Measurements from ENCODE around the gene CHD1L. TPM values are rescaled to one million over a fixed set of nuclear protein-coding genes. Genes with fewer than 3 reads are reported as not detected.

CHD1L gene
- total and polyA plus RNA-seq, 9 donors: 8.5 to 30.9 (median 16.8) TPM

DNA sequence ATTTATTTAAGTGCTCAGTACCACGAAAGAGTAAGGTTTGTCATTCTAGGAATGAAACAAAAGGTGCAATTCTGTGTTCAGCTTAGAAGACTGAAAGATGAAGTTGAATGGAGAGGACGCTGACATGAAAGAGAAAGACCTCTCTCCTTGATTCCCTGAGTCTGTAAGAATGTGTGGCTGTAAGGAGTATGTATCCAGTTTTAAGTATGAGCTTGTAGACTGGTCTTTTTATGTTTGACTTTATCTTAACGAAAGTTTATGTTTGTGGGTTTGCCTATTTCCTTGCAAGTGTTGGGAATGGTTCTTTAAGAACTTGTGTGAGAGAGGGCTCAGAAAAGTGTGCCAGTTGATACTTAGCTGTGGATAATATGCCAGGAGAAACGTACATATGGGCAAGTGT lies 1.4 kb downstream of the CHD1L start:
- peaks cover 1% of the 10 kb centered on the region for H3K4me1 ChIP-seq (ENCODE audit: insufficient read depth)
- TF ChIP-seq EP300 (IDR thresholded peaks at IDR 0.05) (no peak), POLR2A (IDR thresholded peaks at IDR 0.05) (no peak)
- TF ChIP-seq, protein P1, sequence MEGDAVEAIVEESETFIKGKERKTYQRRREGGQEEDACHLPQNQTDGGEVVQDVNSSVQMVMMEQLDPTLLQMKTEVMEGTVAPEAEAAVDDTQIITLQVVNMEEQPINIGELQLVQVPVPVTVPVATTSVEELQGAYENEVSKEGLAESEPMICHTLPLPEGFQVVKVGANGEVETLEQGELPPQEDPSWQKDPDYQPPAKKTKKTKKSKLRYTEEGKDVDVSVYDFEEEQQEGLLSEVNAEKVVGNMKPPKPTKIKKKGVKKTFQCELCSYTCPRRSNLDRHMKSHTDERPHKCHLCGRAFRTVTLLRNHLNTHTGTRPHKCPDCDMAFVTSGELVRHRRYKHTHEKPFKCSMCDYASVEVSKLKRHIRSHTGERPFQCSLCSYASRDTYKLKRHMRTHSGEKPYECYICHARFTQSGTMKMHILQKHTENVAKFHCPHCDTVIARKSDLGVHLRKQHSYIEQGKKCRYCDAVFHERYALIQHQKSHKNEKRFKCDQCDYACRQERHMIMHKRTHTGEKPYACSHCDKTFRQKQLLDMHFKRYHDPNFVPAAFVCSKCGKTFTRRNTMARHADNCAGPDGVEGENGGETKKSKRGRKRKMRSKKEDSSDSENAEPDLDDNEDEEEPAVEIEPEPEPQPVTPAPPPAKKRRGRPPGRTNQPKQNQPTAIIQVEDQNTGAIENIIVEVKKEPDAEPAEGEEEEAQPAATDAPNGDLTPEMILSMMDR (IDR thresholded peaks at IDR 0.05): no peak

DNA sequence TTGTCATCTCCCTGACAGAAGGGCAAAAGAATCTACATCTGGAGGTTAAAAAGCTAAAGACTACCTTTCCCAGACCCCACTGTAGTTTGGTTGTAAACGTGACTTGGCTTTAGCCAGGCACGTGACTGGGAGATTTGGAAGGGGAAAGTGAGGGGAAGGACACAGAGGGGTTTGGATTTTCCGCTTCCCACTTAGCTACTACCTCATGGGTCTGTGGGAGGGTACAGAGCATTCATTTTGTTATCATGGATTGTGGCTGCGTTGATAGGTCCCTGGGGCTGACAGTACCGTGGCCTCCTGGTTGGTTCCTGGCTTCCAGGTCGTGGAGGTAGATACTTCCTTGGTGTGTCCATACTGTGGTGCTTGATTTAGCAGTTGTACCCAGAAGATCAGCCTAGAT lies 2.6 kb downstream of the CHD1L start:
- intact Hi-C loops (cut with DNase I): loop anchor here in 1 of 4 donors (10.0 kb wide), 1 partner anchor 70 kb away; the partner anchor contains the start of gene PRKAB2
- no peak for DNase-seq
- 92 to 96% (median 96%) methylated on average over 6 of the region's 6 CpGs for WGBS, 3 donors
- TF ChIP-seq EP300 (IDR thresholded peaks at IDR 0.05): no peak
- TF ChIP-seq, protein P1 (IDR thresholded peaks at IDR 0.05): no peak
- no peak for TF ChIP-seq POLR2A (IDR thresholded peaks at IDR 0.05)
- H3K4me1 ChIP-seq (ENCODE audit: insufficient read depth): peaks cover 1% of the 10 kb centered on the region
- H3K27me3 ChIP-seq: no peaks in the 10 kb centered on the region
- no peak overlapping the region for H3K4me3 ChIP-seq
- no peak overlapping the region for H3K27ac ChIP-seq
- H3K9me3 ChIP-seq: no peaks in the 10 kb centered on the region
- H3K36me3 ChIP-seq: no peaks in the 10 kb centered on the region

More for the DNA sequence above, 1.4 kb downstream of the CHD1L start:
- no peak overlapping the region for H3K27ac ChIP-seq
- intact Hi-C loops (cut with DNase I): loop anchor here in 2 of 4 donors (5.0 to 10.0 kb wide), 2 partner anchors 69 to 72 kb away; partner anchors contain the start of gene PRKAB2 (in 2 of the 2)
- no peaks in the 10 kb centered on the region for H3K36me3 ChIP-seq
- H3K9me3 ChIP-seq: no peaks in the 10 kb centered on the region
- 12 to 13% (median 13%) methylated on average over 4 of the region's 4 CpGs for WGBS, 3 donors
- DNase-seq: no peak
- H3K27me3 ChIP-seq: no peaks in the 10 kb centered on the region
- peak overlapping the region; percentile 68 for H3K4me3 ChIP-seq

- Histone ChIP-seq H3K27me3 (no peaks in the 10 kb centered on the region), H3K27ac (no peak overlapping the region), H3K36me3 (no peaks in the 10 kb centered on the region), H3K4me3 (no peak overlapping the region), H3K4me1 (ENCODE audit: insufficient read depth) (peaks cover 1% of the 10 kb centered on the region), H3K9me3 (no peaks in the 10 kb centered on the region)
- 68 to 79% (median 74%) methylated on average over 3 of the region's 3 CpGs for WGBS, 3 donors
- DNase-seq: no peak
- TF ChIP-seq EP300 (IDR thresholded peaks at IDR 0.05) (no peak), POLR2A (IDR thresholded peaks at IDR 0.05) (no peak)
- TF ChIP-seq, protein P1 (IDR thresholded peaks at IDR 0.05): no peak
- intact Hi-C loops (cut with DNase I): loop anchor here in 1 of 4 donors (10.0 kb wide), 1 partner anchor 71 kb away; the partner anchor contains the start of gene PRKAB2
Measured at GRCh38 chr1:147245586-147246021, 3.1 kb downstream of the CHD1L start.

DNA sequence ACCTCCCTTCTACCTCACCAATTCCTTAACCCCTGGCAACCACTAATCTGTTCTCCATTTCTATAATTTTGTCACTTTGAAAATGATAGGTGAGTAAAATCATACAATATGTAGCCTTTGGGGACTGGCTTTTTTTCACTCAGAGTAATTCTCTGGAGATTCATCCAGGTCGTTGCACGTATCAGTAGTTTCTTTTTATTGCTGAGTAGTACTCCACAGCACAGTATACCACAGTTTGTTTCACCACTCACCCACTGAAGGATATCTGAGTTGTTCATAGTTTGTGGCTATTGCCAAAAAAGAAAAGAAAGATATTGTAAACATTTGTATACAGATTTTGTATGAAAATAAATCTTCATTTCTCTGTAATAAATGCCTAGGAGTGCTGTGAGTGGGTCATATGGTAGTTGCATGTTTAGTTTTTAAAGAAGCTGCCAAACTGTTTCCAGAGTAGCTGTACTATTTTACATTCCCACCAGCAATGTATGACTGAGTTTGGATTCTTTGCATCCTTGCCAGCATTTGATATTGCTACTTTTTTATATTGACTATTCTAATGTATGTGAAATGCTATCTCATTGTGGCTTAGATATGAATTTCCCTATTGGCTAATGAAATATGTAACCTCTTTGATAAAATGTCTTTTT lies 3.7 kb downstream of the CHD1L start:
- Histone ChIP-seq H3K27ac (no peak overlapping the region), H3K36me3 (no peaks in the 10 kb centered on the region), H3K9me3 (no peaks in the 10 kb centered on the region), H3K27me3 (no peaks in the 10 kb centered on the region), H3K4me3 (no peak overlapping the region), H3K4me1 (ENCODE audit: insufficient read depth) (peaks cover 1% of the 10 kb centered on the region)
- TF ChIP-seq, protein P1 (IDR thresholded peaks at IDR 0.05): no peak
- no peak for TF ChIP-seq EP300 (IDR thresholded peaks at IDR 0.05)
- TF ChIP-seq POLR2A (IDR thresholded peaks at IDR 0.05): no peak
- intact Hi-C loops (cut with DNase I): loop anchor here in 1 of 4 donors (10.0 kb wide), 1 partner anchor 71 kb away; the partner anchor contains the start of gene PRKAB2
- 71 to 92% (median 75%) methylated on average over 2 of the region's 2 CpGs for WGBS, 3 donors
- DNase-seq: no peak

Data from ovary (tissue), 9 donors.